H9 (cell line): Measurements from ENCODE around the gene POFUT2. TPM values are rescaled to one million over a fixed set of nuclear protein-coding genes. Genes with fewer than 3 reads are reported as not detected.
"Not testable (repeated sequence)": the region's sequence is repeated elsewhere in the genome, so short reads cannot be mapped to it uniquely, and the experiment has no call there.

ENCODE experiments used
- DNase-seq: peaks from one replicate; pipeline ENCODE4 v3.0.0-alpha.2; 2017
- H2AFZ ChIP-seq: one replicate; pipeline ENCODE4 v1.6.1; 2013; ENCODE audit warnings: mild to moderate bottlenecking, low read length, control low read depth, moderate library complexity
- H2AK5ac ChIP-seq: 2 replicates; pipeline ENCODE4 v1.6.1; 2013; ENCODE audit warnings: low read length, control low read depth, mixed read lengths; ENCODE audit not compliant: insufficient read length
- H2BK120ac ChIP-seq: one replicate; pipeline ENCODE4 v1.6.1; 2013; ENCODE audit warnings: low read depth, mild to moderate bottlenecking, low read length, control low read depth, inconsistent platforms; ENCODE audit not compliant: poor library complexity, severe bottlenecking
- H2BK12ac ChIP-seq: 2 replicates; pipeline ENCODE4 v1.6.1; 2013; ENCODE audit warnings: low read length, control low read depth, mixed read lengths, low read depth; ENCODE audit not compliant: insufficient read length
- H2BK15ac ChIP-seq: 2 replicates; pipeline ENCODE4 v1.6.1; 2013; ENCODE audit warnings: low read depth, low read length, control low read depth
- H2BK20ac ChIP-seq: one replicate; pipeline ENCODE4 v1.6.1; 2013; ENCODE audit warnings: low read depth, mild to moderate bottlenecking, low read length, control low read depth, inconsistent platforms; ENCODE audit not compliant: poor library complexity, severe bottlenecking
- H2BK5ac ChIP-seq: 2 replicates; pipeline ENCODE4 v1.6.1; 2013; ENCODE audit warnings: low read length, control low read depth, mixed read lengths; ENCODE audit not compliant: insufficient read length
- H3K14ac ChIP-seq: 2 replicates; pipeline ENCODE4 v1.6.1; 2013; ENCODE audit warnings: low read length, control low read depth; ENCODE audit not compliant: insufficient read depth
- H3K18ac ChIP-seq: 2 replicates; pipeline ENCODE4 v1.6.1; 2013; ENCODE audit warnings: low read depth, mild to moderate bottlenecking, mixed read lengths, low read length, control low read depth; ENCODE audit not compliant: insufficient read length
- H3K23ac ChIP-seq: 2 replicates; pipeline ENCODE4 v1.6.1; 2013; ENCODE audit warnings: low read length, control low read depth, mixed read lengths, low read depth; ENCODE audit not compliant: insufficient read length
- H3K23me2 ChIP-seq: 2 replicates; pipeline ENCODE4 v1.6.1; 2013; ENCODE audit warnings: low read depth, mild to moderate bottlenecking, mixed read lengths, low read length, control low read depth; ENCODE audit not compliant: insufficient read length, poor library complexity, severe bottlenecking
- H3K27ac ChIP-seq: 2 replicates; pipeline ENCODE4 v1.5.1; 2013; ENCODE audit warnings: low read length, control low read depth, mixed read lengths, low read depth; ENCODE audit not compliant: insufficient read length
- H3K27me3 ChIP-seq: 2 replicates; pipeline ENCODE4 v1.6.1; 2013; ENCODE audit warnings: low read length, control low read depth, inconsistent platforms; ENCODE audit not compliant: insufficient read depth
- H3K4ac ChIP-seq: 2 replicates; pipeline ENCODE4 v1.6.1; 2013; ENCODE audit warnings: low read depth, mild to moderate bottlenecking, control low read depth, inconsistent platforms, low read length, moderate library complexity
- H3K4me1 ChIP-seq: 2 replicates; pipeline ENCODE4 v1.6.1; 2013; ENCODE audit warnings: low read length, control low read depth, inconsistent platforms; ENCODE audit not compliant: insufficient read depth
- H3K4me2 ChIP-seq: 2 replicates; pipeline ENCODE4 v1.6.1; 2013; ENCODE audit warnings: low read length, control low read depth, mixed read lengths; ENCODE audit not compliant: insufficient read length, insufficient read depth
- H3K56ac ChIP-seq: 2 replicates; pipeline ENCODE4 v1.6.1; 2013; ENCODE audit warnings: low read depth, mild to moderate bottlenecking, mixed read lengths, low read length, control low read depth; ENCODE audit not compliant: insufficient read length
- H3K79me1 ChIP-seq: 2 replicates; pipeline ENCODE4 v1.6.1; 2013; ENCODE audit warnings: low read depth, mild to moderate bottlenecking, moderate library complexity, low read length, control low read depth, inconsistent platforms; ENCODE audit not compliant: insufficient read depth, poor library complexity, severe bottlenecking
- H3K79me2 ChIP-seq: 2 replicates; pipeline ENCODE4 v1.6.1; 2013; ENCODE audit warnings: low read length, control low read depth, inconsistent platforms; ENCODE audit not compliant: insufficient read depth
- H3K9ac ChIP-seq: 2 replicates; pipeline ENCODE4 v1.6.1; 2013; ENCODE audit warnings: low read length, control low read depth, mixed read lengths; ENCODE audit not compliant: insufficient read length; ENCODE audit errors: extremely low read depth
- H3K9me3 ChIP-seq: one replicate; pipeline ENCODE4 v1.6.1; 2013; ENCODE audit warnings: low read depth, low read length, inconsistent platforms; ENCODE audit not compliant: control insufficient read depth
- H3T11ph ChIP-seq: one replicate; pipeline ENCODE4 v1.6.1; 2013; ENCODE audit warnings: mild to moderate bottlenecking, low read length, control low read depth, inconsistent platforms
- H4K20me1 ChIP-seq: one replicate; pipeline ENCODE4 v1.6.1; 2013; ENCODE audit not compliant: control insufficient read depth, insufficient read length, insufficient read depth
- H4K5ac ChIP-seq: 2 replicates; pipeline ENCODE4 v1.6.1; 2013; ENCODE audit warnings: low read depth, mild to moderate bottlenecking, mixed read lengths, low read length, control low read depth; ENCODE audit not compliant: insufficient read length
- H4K8ac ChIP-seq: replicated peaks from 2 replicates; pipeline ENCODE4 v1.6.1; 2013; ENCODE audit warnings: low read length, control low read depth, mixed read lengths, low read depth; ENCODE audit not compliant: insufficient read length
- H4K91ac ChIP-seq: 2 replicates; pipeline ENCODE4 v1.6.1; 2013; ENCODE audit warnings: low read depth, mild to moderate bottlenecking, moderate library complexity, mixed read lengths, low read length, control low read depth; ENCODE audit not compliant: insufficient read length
- H3K27ac Mint-ChIP-seq, 3 experiments: 2 replicates in 2 of 3; 3 replicates in 1 of 3; pipeline ENCODE4 v1.8.0; 2020 to 2021; ENCODE audit warnings: mixed read lengths in 3 of 3, mild to moderate bottlenecking in 1 of 3, moderate library complexity in 1 of 3
- H3K27me3 Mint-ChIP-seq: 2 replicates; pipeline ENCODE4 v1.8.0; 2021; ENCODE audit warnings: low read depth, mild to moderate bottlenecking, moderate library complexity, mixed read lengths
- H3K36me3 Mint-ChIP-seq, 3 experiments: 2 replicates in 2 of 3; 3 replicates in 1 of 3; pipeline ENCODE4 v1.8.0; 2020 to 2021; ENCODE audit warnings: low read depth in 3 of 3, mixed read lengths in 3 of 3; ENCODE audit not compliant: insufficient read depth in 1 of 3
- H3K4me1 Mint-ChIP-seq, 2 experiments: 2 replicates each; pipeline ENCODE4 v1.8.0; 2020; ENCODE audit warnings: mixed read lengths in 2 of 2
- H3K4me3 Mint-ChIP-seq, 2 experiments: 2 replicates in 1 of 2; 3 replicates in 1 of 2; pipeline ENCODE4 v1.8.0; 2020 to 2021; ENCODE audit warnings: mild to moderate bottlenecking in 2 of 2, mixed read lengths in 2 of 2, moderate library complexity in 1 of 2
- H3K9me3 Mint-ChIP-seq, 2 experiments: 2 replicates in 1 of 2; 3 replicates in 1 of 2; pipeline ENCODE4 v1.8.0; 2020; ENCODE audit warnings: mild to moderate bottlenecking in 2 of 2, mixed read lengths in 2 of 2, moderate library complexity in 1 of 2
- WGBS: extraction: QIAGEN DNeasy Blood & Tissue Kit; methylation state at CpG from one replicate; pipeline ENCODE4 v1.1.7; 2013; ENCODE audit warnings: missing lambda C conversion rate, low lambda C conversion rate, mixed read lengths; ENCODE audit not compliant: insufficient read length; ENCODE audit errors: extremely low coverage; 5-methylcytosine and 5-hydroxymethylcytosine counted together
- total RNA-seq: library from RNA; stranded (reverse); gene quantifications from 2 replicates; pipeline ENCODE4 v1.2.1, GENCODE V29; 2021
- TF ChIP-seq, protein P1 (sequence below): fragments of 200-600 bp; sonication (generic); conservative IDR thresholded peaks from 3 replicates; pipeline ENCODE4 v1.8.0; 2021; ENCODE audit warnings: antibody characterized with exemption, mild to moderate bottlenecking

The POFUT2 gene
- total RNA-seq, 1 experiment from 2014 or later, result 34.8 TPM

- no peaks in the 10 kb centered on the region for H4K20me1 ChIP-seq
- H4K5ac ChIP-seq, result no peak overlapping the region
- peaks cover 17% of the 10 kb centered on the region for H3K27me3 Mint-ChIP-seq
- H3K4me3 Mint-ChIP-seq, result no peak overlapping the region
- peaks cover 7 to 8% of the 10 kb centered on the region in 2 experiments for H3K4me1 Mint-ChIP-seq
- 0 out of 5 replicates have a peak, but pooled peaks cover 0 to 3% of the 10 kb centered on the region in 2 experiments for H3K9me3 Mint-ChIP-seq
- no peak overlapping the region for H4K91ac ChIP-seq
- H3K79me1 ChIP-seq, result no peaks in the 10 kb centered on the region
- H3K4me2 ChIP-seq, result no peak overlapping the region
- no peak overlapping the region for H3K23ac ChIP-seq
- no peaks in the 10 kb centered on the region for H3K4me1 ChIP-seq
- no peaks in the 10 kb centered on the region; a peak in 2 of 7 replicates for H3K36me3 Mint-ChIP-seq
- H3K79me2 ChIP-seq, result no peaks in the 10 kb centered on the region
- H2BK120ac ChIP-seq, result no peak overlapping the region
- DNase-seq, result no peak
- H2BK12ac ChIP-seq, result no peak overlapping the region
- H3K9ac ChIP-seq, result no peak overlapping the region
- no peak overlapping the region for H3K27ac Mint-ChIP-seq
- no peak overlapping the region for H2AK5ac ChIP-seq
- TF ChIP-seq, protein P1, sequence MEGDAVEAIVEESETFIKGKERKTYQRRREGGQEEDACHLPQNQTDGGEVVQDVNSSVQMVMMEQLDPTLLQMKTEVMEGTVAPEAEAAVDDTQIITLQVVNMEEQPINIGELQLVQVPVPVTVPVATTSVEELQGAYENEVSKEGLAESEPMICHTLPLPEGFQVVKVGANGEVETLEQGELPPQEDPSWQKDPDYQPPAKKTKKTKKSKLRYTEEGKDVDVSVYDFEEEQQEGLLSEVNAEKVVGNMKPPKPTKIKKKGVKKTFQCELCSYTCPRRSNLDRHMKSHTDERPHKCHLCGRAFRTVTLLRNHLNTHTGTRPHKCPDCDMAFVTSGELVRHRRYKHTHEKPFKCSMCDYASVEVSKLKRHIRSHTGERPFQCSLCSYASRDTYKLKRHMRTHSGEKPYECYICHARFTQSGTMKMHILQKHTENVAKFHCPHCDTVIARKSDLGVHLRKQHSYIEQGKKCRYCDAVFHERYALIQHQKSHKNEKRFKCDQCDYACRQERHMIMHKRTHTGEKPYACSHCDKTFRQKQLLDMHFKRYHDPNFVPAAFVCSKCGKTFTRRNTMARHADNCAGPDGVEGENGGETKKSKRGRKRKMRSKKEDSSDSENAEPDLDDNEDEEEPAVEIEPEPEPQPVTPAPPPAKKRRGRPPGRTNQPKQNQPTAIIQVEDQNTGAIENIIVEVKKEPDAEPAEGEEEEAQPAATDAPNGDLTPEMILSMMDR, result no peak
- H2AFZ ChIP-seq, result no peak overlapping the region
- no peaks in the 10 kb centered on the region for H3K23me2 ChIP-seq
- no peak overlapping the region for H3T11ph ChIP-seq
- no peak overlapping the region for H3K56ac ChIP-seq
- H3K27ac ChIP-seq, result no peak overlapping the region
- no peak overlapping the region for H3K4ac ChIP-seq
- WGBS, result no CpG with 5 or more reads among the region's 16 CpGs
- H2BK5ac ChIP-seq, result no peak overlapping the region
- H3K18ac ChIP-seq, result no peak overlapping the region
- no peaks in the 10 kb centered on the region for H3K27me3 ChIP-seq
- H2BK15ac ChIP-seq, result no peak overlapping the region
- no peak overlapping the region for H2BK20ac ChIP-seq
- no peak overlapping the region for H3K14ac ChIP-seq
- no peaks in the 10 kb centered on the region for H3K9me3 ChIP-seq
- no peak overlapping the region for H4K8ac ChIP-seq
Observed at GRCh38 chr21:45316871-45317397, 29.2 kb upstream of the POFUT2 start.

GRCh38 chr21:45315676-45316470, 28.2 kb upstream of the POFUT2 start:
- peaks cover 18% of the 10 kb centered on the region for H3K27me3 Mint-ChIP-seq
- H3K4me2 ChIP-seq, H2BK20ac ChIP-seq, H3K36me3 Mint-ChIP-seq, H3K4me1 ChIP-seq, H2BK15ac ChIP-seq, H2BK5ac ChIP-seq, H3K4me1 Mint-ChIP-seq, H2AFZ ChIP-seq, DNase-seq, H3K27ac Mint-ChIP-seq, H3K23me2 ChIP-seq, H4K91ac ChIP-seq, H3K79me2 ChIP-seq, H3K18ac ChIP-seq, H3K27ac ChIP-seq, H2BK12ac ChIP-seq, H3K14ac ChIP-seq, H2AK5ac ChIP-seq, H4K8ac ChIP-seq, H4K20me1 ChIP-seq, H3K23ac ChIP-seq, H3K79me1 ChIP-seq, H3K9me3 Mint-ChIP-seq, H3K4me3 Mint-ChIP-seq, H4K5ac ChIP-seq, H3K27me3 ChIP-seq, H3K4ac ChIP-seq, H2BK120ac ChIP-seq, H3T11ph ChIP-seq, H3K9me3 ChIP-seq, H3K9ac ChIP-seq, H3K56ac ChIP-seq: not testable (repeated sequence)
- WGBS, result no CpG with 5 or more reads among the region's 7 CpGs
